Measurements from ENCODE around the gene GNPTAB. TPM values are rescaled to one million over a fixed set of nuclear protein-coding genes. Genes with fewer than 3 reads are reported as not detected.

Gene GNPTAB
- polyA plus RNA-seq, 2 of the 4 experiments (the other 2 are of a cell fraction): 20.3 to 29.3 TPM

Small RNA genes lying within 50 kb of the gene (small RNA-seq; reads per million reads assigned to genes)
- gene RNA5SP368: 0 reads per million in 6 experiments
- 0 reads per million in 6 experiments for gene RNA5SP369
- 0 reads per million in 6 experiments for gene RNU6-101P
- gene RNU6-1183P: 0 to 0.16 (median 0) reads per million in 6 experiments
- gene RNU6-172P: 0 reads per million in 6 experiments
- gene RNY1P16: 0 reads per million in 6 experiments

Other genes with a start within 250 kb of the GNPTAB start
- not detected in 2 replicates for gene MYBPC1, start 236.0 kb downstream of the GNPTAB start, polyA plus RNA-seq (2011; rRNA removed)
- not detected in 3 replicates for gene MYBPC1, start 236.0 kb downstream of the GNPTAB start, polyA plus RNA-seq (2017; fragmentation: RNase III; extraction: RNeasy Plus Mini Kit Qiagen cat#74134 plus additional on column Dnase treatment)
- gene CHPT1, start 133.3 kb downstream of the GNPTAB start, polyA plus RNA-seq (2011; rRNA removed): 84.0 and 102 TPM in 2 replicates
- 51.2 to 52.0 TPM (median 51.5 TPM) in 3 replicates for gene CHPT1, start 133.3 kb downstream of the GNPTAB start, polyA plus RNA-seq (2017; fragmentation: RNase III; extraction: RNeasy Plus Mini Kit Qiagen cat#74134 plus additional on column Dnase treatment)
- gene SYCP3, start 91.5 kb downstream of the GNPTAB start, polyA plus RNA-seq (2011; rRNA removed): 0.13 and 0.14 TPM in 2 replicates
- gene SYCP3, start 91.5 kb downstream of the GNPTAB start, polyA plus RNA-seq (2017; fragmentation: RNase III; extraction: RNeasy Plus Mini Kit Qiagen cat#74134 plus additional on column Dnase treatment): 0.12 to 0.27 TPM (median 0.22 TPM) in 3 replicates
- 28.0 and 31.1 TPM in 2 replicates for gene DRAM1, start 46.6 kb upstream of the GNPTAB start, polyA plus RNA-seq (2011; rRNA removed)
- 39.1 to 41.2 TPM (median 41.0 TPM) in 3 replicates for gene DRAM1, start 46.6 kb upstream of the GNPTAB start, polyA plus RNA-seq (2017; fragmentation: RNase III; extraction: RNeasy Plus Mini Kit Qiagen cat#74134 plus additional on column Dnase treatment)
- gene WASHC3, start 231.0 kb upstream of the GNPTAB start, polyA plus RNA-seq (2011; rRNA removed): 54.9 and 63.3 TPM in 2 replicates
- gene WASHC3, start 231.0 kb upstream of the GNPTAB start, polyA plus RNA-seq (2017; fragmentation: RNase III; extraction: RNeasy Plus Mini Kit Qiagen cat#74134 plus additional on column Dnase treatment): 36.2 to 39.1 TPM (median 38.1 TPM) in 3 replicates

All from A549 (cell line).